Epithelial cell of prostate (primary cell): ENCODE results near the gene WTIP.
"Not testable (repeated sequence)": the region's sequence is repeated elsewhere in the genome, so short reads cannot be mapped to it uniquely, and the experiment has no call there.

Experiments used
- DNase-seq: peaks from one replicate; pipeline ENCODE4 v3.0.0-alpha.2; 2011; ENCODE audit warnings: low read depth, low spot score
- H3K27ac ChIP-seq: fragments of 450-650 bp; 2 replicates; pipeline ENCODE4 v1.5.1; 2017; ENCODE audit warnings: mild to moderate bottlenecking

The WTIP gene

GRCh38 chr19:34501339-34502320, 20.1 kb downstream of the WTIP start:
- H3K27ac ChIP-seq: no peak overlapping the region
- DNase-seq: peak; percentile 56

- no peak overlapping the region for H3K27ac ChIP-seq
- DNase-seq: no peak
Observed at GRCh38 chr19:34502582-34503411, 21.2 kb downstream of the WTIP start.

GRCh38 chr19:34503531-34504272, 22.1 kb downstream of the WTIP start:
- no peak for DNase-seq
- no peak overlapping the region for H3K27ac ChIP-seq

- H3K27ac ChIP-seq: no peak overlapping the region
Observed at GRCh38 chr19:34504273-34504808, 22.8 kb downstream of the WTIP start.

GRCh38 chr19:34504809-34505291, 23.3 kb downstream of the WTIP start:
- no peak overlapping the region for H3K27ac ChIP-seq
- DNase-seq: no peak

More at GRCh38 chr19:34504273-34504808, 22.8 kb downstream of the WTIP start:
- DNase-seq: no peak

- H3K27ac ChIP-seq: no peak overlapping the region
Observed at GRCh38 chr19:34505321-34506025, 23.9 kb downstream of the WTIP start.

GRCh38 chr19:34506026-34506370, 24.4 kb downstream of the WTIP start:
- no peak overlapping the region for H3K27ac ChIP-seq
- DNase-seq: no peak

More at GRCh38 chr19:34505321-34506025, 23.9 kb downstream of the WTIP start:
- DNase-seq: no peak

GRCh38 chr19:34507414-34508067, 26.0 kb downstream of the WTIP start:
- no peak for DNase-seq
- no peak overlapping the region for H3K27ac ChIP-seq

GRCh38 chr19:34508540-34508939, 27.0 kb downstream of the WTIP start:
- DNase-seq: no peak
- H3K27ac ChIP-seq: no peak overlapping the region

- DNase-seq: not testable (repeated sequence)
Observed at GRCh38 chr19:34510904-34511303, 29.3 kb downstream of the WTIP start.

GRCh38 chr19:34512254-34512822, 30.8 kb downstream of the WTIP start:
- no peak for DNase-seq
- H3K27ac ChIP-seq: no peak overlapping the region

More at GRCh38 chr19:34510904-34511303, 29.3 kb downstream of the WTIP start:
- not testable (repeated sequence) for H3K27ac ChIP-seq

- DNase-seq: no peak
- no peak overlapping the region for H3K27ac ChIP-seq
Observed at GRCh38 chr19:34513767-34514166, 32.2 kb downstream of the WTIP start.

- no peak overlapping the region for H3K27ac ChIP-seq
- no peak for DNase-seq
Observed at GRCh38 chr19:34519602-34520001, 38.0 kb downstream of the WTIP start.

GRCh38 chr19:34523408-34523807, 41.9 kb downstream of the WTIP start:
- no peak for DNase-seq
- no peak overlapping the region for H3K27ac ChIP-seq

- DNase-seq: no peak
- no peak overlapping the region for H3K27ac ChIP-seq
Observed at GRCh38 chr19:34525001-34525400, 43.4 kb downstream of the WTIP start.

GRCh38 chr19:34534206-34534605, 52.6 kb downstream of the WTIP start:
- H3K27ac ChIP-seq: no peak overlapping the region
- no peak for DNase-seq

- DNase-seq: no peak
- H3K27ac ChIP-seq: no peak overlapping the region
Observed at GRCh38 chr19:34539396-34539795, 57.8 kb downstream of the WTIP start.

GRCh38 chr19:34540811-34541557, 59.4 kb downstream of the WTIP start:
- H3K27ac ChIP-seq: no peak overlapping the region
- no peak for DNase-seq
